RPMI7951 (cell line): ENCODE data around the gene RGS16. TPM values are rescaled to one million over a fixed set of nuclear protein-coding genes. Genes with fewer than 3 reads are reported as not detected.

ENCODE experiments used
- DNase-seq: peaks from one replicate; pipeline ENCODE4 v3.0.0-alpha.2; 2012; ENCODE audit warnings: low read depth
- total RNA-seq: library from RNA; depleted of rRNA; stranded (reverse); fragments of >200 nt; shearing (Covaris generic); gene quantifications from 2 replicates; pipeline ENCODE4 v1.2.3, GENCODE V29; 2014; rRNA removed

The RGS16 gene
- total RNA-seq, 1 experiment from 2014 or later: 4.6 TPM

DNA sequence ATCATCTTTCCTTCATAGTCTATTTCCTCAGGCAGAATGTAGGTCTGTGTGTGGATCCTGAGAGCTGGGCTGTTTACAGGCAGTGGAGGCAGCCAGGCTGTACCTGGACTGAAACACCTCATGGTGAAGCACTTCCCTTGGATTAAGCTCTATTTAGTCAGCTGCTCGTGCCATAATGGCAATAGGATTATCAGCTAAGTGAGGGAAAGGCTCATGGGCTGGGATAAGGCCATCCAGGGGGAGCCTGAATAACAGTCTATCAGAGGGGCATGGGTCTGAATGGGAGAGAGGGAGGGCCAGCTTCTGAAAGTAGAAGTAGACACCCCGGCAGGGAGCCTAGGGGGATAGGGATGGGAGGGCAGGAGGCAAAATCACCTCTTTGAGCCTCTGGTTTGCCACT lies 23.5 kb downstream of the RGS16 start:
- no peak for DNase-seq

DNA sequence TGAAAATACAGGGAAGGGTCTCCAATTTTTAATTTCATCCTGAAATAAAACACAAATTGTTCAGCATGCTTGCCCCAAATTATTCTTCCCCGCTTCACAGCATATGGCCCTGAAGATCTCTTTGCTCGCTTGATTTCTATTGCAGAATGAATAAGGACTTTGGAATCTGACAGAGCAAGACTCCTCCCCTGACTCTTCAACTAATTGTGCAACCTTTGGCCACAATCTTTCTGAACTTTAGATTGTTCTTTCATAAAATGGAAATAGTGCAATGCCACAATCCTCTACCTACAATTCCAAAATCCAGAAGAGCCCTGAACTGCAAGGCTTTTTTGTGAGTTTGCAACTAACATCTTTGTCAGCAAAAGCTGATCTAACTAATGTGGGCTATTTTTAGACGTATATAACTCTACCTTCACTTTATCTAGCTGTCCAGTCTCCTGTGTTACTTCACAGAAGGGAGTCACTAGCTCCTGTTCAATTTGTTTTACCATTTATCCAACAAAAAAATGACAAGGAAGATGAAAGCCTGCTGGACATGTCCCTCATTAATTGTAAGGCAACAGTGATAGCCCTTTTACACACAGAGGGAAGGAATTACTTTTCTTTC lies 28.5 kb downstream of the RGS16 start:
- peak; percentile 60 for DNase-seq

DNA sequence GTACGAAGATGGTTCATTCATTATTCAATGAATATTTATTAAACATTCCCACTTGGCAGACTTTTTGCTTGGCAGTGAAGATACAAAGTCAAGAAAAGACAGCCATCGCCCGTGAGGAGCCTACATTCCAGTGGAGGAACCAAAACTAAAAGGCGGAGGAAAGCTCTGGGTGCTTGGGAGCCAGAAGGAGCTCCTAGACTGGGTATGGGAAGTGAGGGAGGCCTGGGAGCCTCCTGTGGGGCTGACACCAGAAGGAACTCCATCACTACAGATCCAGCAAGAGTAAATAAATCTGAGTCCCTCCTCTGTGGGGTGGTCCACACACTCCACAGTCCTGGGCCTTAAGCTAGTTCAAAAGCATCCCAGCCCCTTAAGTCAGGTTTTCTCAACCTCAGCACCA lies 30.0 kb downstream of the RGS16 start:
- no peak for DNase-seq

DNA sequence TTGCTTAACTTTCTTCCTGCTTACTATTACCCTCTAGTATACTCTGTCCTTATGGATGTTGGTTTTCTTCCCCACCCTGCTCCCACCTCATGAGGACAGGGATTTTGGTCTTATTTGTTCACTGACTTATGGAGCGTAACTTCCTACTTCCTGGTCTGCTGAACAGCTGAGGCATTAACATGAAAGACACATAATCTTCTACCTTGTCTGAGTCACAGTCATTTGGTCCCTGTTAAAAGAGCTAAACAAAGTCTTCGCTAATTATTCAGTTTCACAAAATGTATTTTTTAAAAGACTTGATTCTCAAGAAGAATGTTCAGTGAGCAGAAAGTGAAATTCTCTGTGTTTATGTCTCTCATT lies 33.6 kb downstream of the RGS16 start:
- no peak for DNase-seq

DNA sequence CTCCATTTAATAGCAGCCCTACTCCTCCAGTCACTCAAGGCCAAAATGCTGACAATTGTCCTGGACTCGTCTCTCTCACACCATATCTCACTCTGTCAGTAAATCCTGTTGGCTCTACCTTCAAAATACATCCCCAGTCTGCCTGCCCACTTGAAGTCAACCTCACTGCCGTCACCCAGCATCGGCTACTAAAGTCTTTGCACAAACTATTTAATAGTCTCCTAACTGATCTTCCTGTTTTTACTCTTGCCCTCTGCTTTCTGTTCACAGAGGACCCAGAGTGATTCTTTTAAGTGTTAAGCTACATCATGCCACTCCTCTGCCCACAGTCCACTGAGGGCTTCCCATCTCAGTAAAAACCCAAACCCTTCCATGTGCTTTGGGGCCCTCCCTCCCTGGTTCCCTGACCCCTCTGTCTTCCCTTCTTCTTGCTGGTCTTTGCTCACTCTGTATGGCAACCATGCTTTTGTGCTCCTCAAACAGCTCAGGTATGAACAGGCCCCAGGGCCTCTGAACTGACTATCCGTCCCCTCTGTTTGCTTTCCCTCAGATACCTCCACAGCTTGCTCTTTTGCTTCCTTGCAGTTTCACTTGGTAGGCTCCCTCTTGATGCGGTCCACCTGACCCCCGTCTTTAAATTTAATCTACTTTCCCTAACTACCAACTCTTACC lies 34.1 kb downstream of the RGS16 start:
- DNase-seq: no peak

DNA sequence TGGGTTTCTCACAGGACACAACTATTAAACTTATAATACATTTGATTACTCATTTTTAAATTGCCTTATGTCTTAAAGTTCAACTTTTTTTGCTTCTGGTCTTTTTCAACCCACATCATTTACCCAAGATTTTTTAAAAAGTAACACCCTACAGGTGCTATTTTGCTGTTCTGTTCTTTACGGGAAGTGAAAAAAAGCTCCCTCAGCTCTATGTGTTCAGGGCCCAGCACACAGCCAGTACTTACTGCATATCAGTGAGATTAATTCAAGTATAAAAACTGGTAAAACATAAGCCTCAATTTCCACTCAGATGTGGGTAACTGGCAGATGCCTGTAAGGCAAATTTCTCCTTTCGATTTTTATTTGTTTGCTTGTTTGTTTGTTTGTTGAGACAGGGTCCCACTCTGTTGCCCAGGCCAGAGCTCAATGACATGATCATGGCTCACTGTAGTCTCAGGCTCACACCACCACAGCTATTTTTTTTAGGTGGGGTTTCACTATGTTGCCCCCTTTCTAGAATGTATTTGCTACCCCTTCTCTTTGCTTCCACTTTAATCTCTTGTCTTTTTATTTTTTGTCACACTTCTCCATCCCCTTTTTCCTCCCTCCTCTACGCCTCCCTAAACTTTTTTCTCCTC lies 35.4 kb downstream of the RGS16 start:
- DNase-seq: no peak

DNA sequence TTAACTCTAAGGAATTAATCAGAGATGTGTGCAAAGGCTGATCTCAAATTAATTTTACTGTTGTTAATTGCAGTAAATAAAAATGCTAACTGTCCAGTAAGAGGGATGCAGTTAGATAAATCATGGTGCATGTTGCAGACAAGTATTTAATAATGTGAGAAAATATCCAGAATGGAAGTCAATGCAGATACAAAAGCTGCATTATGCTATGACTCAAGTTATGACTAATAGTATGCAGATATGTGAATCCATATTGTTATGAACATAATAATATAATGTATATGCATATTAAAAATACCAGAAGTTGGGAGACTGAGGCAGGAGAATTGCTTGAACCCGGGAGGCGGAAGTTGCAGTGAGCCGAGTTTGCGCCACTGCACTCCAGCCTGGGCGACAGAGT lies 36.6 kb downstream of the RGS16 start:
- no peak for DNase-seq

DNA sequence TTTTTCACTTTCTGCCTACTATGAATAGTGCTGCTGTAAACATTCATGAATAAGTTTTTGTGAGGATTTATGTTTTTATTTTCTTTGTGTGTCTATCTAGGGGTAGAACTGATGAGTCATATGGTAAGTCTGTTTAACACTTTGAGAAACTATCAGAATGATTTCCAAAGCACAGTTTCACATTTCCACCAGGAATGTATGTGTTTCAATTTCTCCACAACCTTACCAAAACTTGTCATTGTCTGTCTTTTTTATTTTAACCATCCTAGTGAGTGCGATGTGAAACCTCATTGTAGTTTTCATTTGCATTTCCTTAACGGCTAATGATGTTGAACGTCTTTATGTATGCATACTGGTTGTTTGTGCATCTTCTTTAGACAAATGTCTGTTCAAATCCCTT lies 38.7 kb downstream of the RGS16 start:
- no peak for DNase-seq

DNA sequence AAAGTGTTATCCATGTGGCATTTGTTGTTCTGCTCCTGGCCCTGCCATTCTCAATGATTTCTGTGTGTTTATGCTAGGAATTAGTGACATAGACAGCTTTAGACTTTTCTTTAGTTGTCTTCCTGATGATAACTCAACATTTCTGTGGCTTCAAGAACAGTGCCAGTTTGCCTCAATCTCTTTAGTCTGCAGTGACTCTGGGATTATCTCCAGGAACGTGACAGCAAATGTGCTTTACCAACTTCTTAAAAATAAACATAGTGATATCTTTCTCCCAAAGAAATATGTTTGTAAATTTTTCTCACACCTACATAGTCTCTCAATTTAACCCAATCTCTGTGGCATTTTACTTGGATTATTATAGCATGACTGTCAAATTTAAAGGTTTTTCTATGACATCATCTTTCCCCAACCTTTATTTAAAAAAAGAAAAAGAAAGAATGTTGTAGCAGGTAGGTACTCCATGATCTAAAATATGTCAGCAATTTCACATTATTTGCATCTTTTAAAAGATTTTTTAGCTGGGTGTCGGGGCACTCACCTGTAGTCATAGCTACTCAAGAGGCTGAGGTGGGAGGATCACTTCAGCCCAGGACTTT lies 39.7 kb downstream of the RGS16 start:
- DNase-seq: no peak

DNA sequence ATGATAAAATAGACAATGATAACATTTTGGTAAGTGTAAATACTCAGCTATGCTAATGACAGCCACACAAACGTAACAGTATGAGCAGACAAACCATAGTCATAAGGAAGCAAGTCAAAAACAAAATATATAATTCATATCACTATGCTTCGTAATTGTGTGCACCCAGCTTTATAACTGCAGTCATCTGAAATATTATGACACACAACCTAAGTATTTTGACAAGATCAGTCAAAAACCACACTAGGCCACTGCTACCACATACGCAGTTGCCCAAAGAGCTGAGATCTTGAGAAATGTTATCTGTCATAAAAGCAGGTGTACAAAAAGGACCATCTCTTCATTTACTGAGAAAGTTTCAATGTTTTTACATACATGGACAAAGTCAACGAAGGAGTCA lies 41.1 kb downstream of the RGS16 start:
- DNase-seq: no peak

DNA sequence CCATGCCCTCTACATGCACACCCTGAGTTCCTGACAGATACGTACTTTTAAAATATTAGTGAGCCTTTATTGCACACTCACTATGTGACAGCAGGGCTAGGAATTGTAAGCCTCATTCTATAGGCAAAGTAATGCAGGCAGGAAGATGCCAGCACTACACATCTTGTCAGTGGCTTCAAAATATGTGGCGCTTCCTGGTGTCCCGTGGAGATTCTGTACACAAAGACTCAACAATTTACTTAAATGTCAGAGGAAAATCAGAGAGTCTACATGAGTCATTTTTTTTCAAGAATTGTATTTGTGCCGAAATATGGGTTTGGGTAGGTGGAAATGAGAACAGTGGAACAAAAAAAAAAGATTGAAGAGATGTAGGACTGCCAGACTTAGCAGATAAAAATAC lies 42.7 kb downstream of the RGS16 start:
- DNase-seq: no peak

DNA sequence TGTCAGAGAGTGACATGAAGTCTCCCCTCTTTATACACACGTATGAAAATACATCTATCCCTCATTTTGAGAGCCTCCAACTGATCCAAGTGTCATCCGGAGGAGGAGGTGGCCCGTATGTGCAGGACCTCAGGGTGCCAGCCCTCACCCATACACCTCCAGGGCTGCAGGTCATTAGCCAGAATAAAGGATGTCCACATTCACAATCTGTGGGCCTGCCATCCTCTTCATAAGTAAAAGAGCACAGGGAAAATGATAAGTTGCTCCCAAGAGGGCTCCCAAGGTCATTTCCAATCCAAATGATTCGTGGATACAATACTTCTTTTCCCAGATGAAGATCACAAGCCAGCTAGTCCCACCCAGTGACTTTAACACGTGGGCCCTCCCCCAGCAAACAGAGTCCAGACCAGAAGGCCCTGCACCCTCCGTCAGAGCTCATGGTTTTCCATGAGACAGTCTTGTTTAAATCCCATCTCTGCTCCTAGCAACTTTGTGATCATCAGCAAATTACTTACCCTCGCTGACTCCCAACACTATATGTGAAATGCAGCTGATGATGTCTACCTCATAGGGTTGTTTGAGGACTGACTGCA lies 43.7 kb downstream of the RGS16 start:
- no peak for DNase-seq

DNA sequence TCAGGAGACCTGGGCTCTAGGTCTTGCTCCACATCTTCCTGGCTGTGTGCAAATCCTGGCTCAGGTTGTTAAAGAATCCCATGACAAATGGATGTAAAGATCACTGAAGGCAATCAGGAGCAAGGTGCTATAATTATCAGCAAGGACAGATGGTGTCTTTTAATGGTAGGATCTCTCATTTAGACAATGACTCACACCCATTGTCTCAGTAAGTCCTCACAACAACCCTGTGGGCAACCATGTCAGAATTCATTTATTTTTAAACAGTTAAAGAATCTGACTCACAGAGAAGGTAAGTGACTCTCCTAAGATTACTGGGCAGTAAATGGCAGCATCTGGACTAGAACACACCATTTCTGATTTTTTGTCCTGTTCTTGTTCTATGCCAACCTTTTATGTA lies 47.9 kb downstream of the RGS16 start:
- peak; percentile 13 for DNase-seq

DNA sequence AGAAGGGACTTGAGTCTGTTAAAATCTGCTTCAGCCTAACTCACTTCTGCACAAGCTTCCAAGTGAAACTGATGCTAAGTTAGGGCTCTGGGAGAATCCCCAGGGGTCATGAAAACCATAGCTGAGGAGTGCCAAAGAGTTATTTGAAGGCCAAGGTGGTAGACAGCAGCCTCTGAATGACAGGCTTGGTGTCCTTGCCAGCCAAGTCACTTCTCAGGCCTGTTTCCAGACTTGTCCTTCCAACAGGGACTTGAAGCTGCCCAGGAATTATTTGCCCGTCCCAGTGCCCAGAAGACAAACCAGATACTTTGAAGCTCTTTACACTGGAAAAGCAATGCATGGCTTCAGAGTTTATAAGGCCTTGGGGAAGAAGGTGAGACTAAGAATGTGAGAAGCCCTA lies 48.7 kb downstream of the RGS16 start:
- no peak for DNase-seq

DNA sequence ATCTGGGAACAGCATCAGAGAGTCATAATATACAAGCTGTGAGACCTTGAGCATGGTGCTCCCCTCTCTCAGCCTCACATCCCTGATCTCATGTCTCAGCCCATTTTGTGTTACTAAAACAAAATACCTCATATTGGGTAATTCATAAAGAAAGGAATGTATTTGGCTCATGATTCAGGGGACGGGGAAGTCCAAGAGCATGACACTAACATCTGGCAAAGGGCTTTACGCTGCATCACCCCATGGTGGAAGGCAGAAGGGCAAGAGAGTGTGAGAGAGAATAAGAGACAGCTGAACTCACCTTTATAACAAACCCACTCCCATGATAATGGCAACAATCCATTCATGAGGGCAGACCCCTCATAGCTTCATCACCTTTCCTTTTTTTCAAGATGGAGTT lies 51.7 kb downstream of the RGS16 start:
- DNase-seq: no peak

DNA sequence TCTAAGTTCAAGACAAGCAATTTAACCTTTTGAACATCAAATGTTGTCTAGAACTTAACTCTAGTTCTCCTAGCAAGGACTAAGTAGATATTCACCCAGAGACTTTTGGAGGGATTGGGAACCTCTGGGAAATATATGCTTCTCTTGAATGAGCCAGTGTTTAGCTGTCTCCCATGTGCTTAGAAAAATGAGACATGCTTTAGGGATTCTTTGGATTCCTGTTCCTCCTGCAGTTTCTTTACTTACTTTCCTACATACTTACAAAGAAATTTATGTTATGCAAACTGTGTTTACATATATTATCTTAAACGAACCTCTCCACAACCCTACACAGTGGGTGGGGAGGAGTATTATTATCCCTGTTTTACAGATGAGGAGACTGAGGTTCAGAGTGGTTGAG lies 54.4 kb downstream of the RGS16 start:
- DNase-seq: no peak

DNA sequence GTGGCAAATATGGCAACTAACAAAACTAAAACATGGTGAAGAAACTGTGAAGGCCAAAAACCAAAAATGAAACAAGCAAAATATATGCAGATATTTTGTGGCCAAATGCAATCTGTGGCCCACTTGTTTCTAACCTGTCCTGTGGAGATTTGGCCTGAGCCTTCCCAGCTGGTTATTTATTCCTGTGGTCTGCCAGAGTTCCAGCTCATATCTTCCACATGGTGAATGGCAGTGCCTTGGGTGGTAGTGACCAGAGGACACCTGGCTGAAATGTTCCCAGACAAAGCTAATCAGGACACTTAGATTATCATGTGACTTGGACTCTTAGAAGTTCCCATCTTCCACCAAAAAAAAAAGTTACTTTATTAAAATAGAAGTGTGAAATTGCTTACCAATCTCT lies 54.8 kb downstream of the RGS16 start:
- no peak for DNase-seq

Other genes starting within 250 kb of the RGS16 start
- 79.9 and 85.8 TPM in 2 replicates for gene GLUL, start 212.6 kb downstream of the RGS16 start, total RNA-seq
- not detected in 2 replicates for gene TEDDM1, start 203.7 kb downstream of the RGS16 start, total RNA-seq
- not detected in 2 replicates for gene RGSL1, start 154.2 kb downstream of the RGS16 start, total RNA-seq
- gene RNASEL, start 15.1 kb downstream of the RGS16 start, total RNA-seq: 5.9 and 6.4 TPM in 2 replicates
- gene RGS8, start 80.2 kb upstream of the RGS16 start, total RNA-seq: under 0.01 and 0.10 TPM in 2 replicates
- gene NPL, start 185.4 kb upstream of the RGS16 start, total RNA-seq: 1.9 and 2.6 TPM in 2 replicates
- gene DHX9, start 235.0 kb upstream of the RGS16 start, total RNA-seq: 121 and 126 TPM in 2 replicates